ENCODE data around the gene SLC1A3.

Gene SLC1A3

DNA sequence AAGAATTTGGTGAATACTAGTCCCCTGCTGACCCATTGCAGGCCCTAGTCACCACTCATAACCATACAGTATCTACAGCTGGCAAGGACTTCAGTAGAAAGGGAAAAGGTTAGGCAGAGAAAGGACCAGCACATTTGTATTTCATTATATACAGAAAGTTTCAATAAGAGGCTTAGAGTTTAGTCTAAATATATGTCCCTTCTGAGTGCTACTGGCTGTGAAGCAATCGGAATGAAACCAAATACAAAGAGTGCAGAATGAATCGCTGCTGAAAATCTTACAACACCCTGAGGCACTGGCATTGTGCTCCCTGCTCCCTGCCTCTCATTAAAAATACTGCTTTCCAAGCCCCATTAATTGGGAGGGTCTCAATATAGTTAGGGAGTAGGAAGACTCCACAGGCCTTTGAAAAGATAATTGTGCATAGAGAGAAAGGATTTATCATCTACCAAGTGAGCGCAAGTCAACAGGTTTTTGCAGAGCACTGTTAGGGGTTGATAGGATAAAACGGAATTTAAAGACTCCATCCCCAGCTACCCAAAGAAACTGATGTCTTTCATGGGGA is 110.8 kb downstream of the SLC1A3 start:
- DNase-seq (ENCODE audit: low read depth in 2 of 2), result no peak
- H3K4me3 ChIP-seq (replicated peaks in 1 of 2; ENCODE audit: low read depth in 2 of 2, low read length in 2 of 2), result no peak overlapping the region
- TF ChIP-seq, protein P1, sequence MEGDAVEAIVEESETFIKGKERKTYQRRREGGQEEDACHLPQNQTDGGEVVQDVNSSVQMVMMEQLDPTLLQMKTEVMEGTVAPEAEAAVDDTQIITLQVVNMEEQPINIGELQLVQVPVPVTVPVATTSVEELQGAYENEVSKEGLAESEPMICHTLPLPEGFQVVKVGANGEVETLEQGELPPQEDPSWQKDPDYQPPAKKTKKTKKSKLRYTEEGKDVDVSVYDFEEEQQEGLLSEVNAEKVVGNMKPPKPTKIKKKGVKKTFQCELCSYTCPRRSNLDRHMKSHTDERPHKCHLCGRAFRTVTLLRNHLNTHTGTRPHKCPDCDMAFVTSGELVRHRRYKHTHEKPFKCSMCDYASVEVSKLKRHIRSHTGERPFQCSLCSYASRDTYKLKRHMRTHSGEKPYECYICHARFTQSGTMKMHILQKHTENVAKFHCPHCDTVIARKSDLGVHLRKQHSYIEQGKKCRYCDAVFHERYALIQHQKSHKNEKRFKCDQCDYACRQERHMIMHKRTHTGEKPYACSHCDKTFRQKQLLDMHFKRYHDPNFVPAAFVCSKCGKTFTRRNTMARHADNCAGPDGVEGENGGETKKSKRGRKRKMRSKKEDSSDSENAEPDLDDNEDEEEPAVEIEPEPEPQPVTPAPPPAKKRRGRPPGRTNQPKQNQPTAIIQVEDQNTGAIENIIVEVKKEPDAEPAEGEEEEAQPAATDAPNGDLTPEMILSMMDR (IDR thresholded peaks at IDR 0.05; ENCODE audit: low read depth, low read length), result no peak

DNA sequence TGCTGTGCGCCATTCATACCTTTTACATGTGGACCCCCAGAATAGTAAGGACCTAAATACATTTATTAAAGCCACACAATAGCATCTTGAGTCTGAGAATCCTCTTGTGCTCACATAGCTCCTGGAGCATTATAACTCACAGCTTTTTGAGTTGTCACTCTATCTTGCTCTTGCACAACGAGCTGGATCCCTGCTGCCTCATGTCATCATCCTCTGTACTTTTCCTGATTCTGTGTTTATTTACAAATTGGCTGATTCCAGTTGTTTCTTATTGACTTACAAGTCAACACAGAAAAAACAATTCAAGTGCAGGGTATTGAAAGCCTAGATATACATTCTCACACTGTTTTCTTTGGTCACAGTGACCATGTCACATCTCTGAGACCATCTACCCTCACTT is 112.9 kb downstream of the SLC1A3 start:
- no peak for DNase-seq (ENCODE audit: low read depth in 2 of 2)
- TF ChIP-seq, protein P1 (IDR thresholded peaks at IDR 0.05; ENCODE audit: low read depth, low read length), result no peak
- H3K4me3 ChIP-seq (replicated peaks in 1 of 2; ENCODE audit: low read depth in 2 of 2, low read length in 2 of 2), result no peak overlapping the region

- TF ChIP-seq, protein P1 (IDR thresholded peaks at IDR 0.05; ENCODE audit: low read depth, low read length), result no peak
- no peak overlapping the region for H3K4me3 ChIP-seq (replicated peaks in 1 of 2; ENCODE audit: low read depth in 2 of 2, low read length in 2 of 2)
- DNase-seq (ENCODE audit: low read depth in 2 of 2), result no peak
These were observed 114.3 kb downstream of the SLC1A3 start for GRCh38 chr5:36720688-36721087.

GRCh38 chr5:36721664-36722235 is 115.3 kb downstream of the SLC1A3 start:
- no peak for DNase-seq (ENCODE audit: low read depth in 2 of 2)
- no peak overlapping the region for H3K4me3 ChIP-seq (replicated peaks in 1 of 2; ENCODE audit: low read depth in 2 of 2, low read length in 2 of 2)
- TF ChIP-seq, protein P1 (IDR thresholded peaks at IDR 0.05; ENCODE audit: low read depth, low read length), result no peak

- peak in 1 of 2 donors; percentile 7 for DNase-seq (ENCODE audit: low read depth in 2 of 2)
- TF ChIP-seq, protein P1 (IDR thresholded peaks at IDR 0.05; ENCODE audit: low read depth, low read length), result no peak
- H3K4me3 ChIP-seq (replicated peaks in 1 of 2; ENCODE audit: low read depth in 2 of 2, low read length in 2 of 2), result no peak overlapping the region
These were observed 116.5 kb downstream of the SLC1A3 start for GRCh38 chr5:36722900-36723299.

DNA sequence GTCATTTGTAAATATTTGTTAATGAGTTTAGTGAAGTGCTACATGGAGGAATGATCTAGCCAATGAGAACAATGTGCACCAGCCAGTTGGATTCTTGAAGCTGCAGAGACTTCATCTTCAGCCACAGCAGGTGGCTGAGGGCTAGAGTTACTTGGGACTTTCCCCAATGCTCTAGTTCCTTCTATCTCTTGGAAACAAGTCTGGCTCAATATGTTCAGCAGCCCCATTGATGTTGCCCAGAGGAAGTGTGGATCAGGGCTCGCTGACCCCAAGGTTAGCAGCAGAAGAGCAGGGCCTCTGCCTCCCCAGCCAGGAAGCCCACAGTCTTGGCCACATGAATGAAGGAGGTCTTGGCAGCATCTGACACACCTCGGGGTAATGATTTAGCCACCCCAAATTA is 117.5 kb downstream of the SLC1A3 start:
- TF ChIP-seq, protein P1 (IDR thresholded peaks at IDR 0.05; ENCODE audit: low read depth, low read length), result no peak
- H3K4me3 ChIP-seq (replicated peaks in 1 of 2; ENCODE audit: low read depth in 2 of 2, low read length in 2 of 2), result no peak overlapping the region
- DNase-seq (ENCODE audit: low read depth in 2 of 2), result no peak
